ENCODE measurements around the gene RUNX2. TPM values are rescaled to one million over a fixed set of nuclear protein-coding genes. Genes with fewer than 3 reads are reported as not detected.

RUNX2 gene
- total and polyA plus RNA-seq, 8 donors, result 2.5 to 5.9 (median 3.0) TPM

- ATAC-seq (no peak), DNase-seq (no peak)
- TF ChIP-seq CTCF (IDR thresholded peaks at IDR 0.05), result no peak
Measured at GRCh38 chr6:45619211-45619760, 291.2 kb downstream of the RUNX2 start.

DNA sequence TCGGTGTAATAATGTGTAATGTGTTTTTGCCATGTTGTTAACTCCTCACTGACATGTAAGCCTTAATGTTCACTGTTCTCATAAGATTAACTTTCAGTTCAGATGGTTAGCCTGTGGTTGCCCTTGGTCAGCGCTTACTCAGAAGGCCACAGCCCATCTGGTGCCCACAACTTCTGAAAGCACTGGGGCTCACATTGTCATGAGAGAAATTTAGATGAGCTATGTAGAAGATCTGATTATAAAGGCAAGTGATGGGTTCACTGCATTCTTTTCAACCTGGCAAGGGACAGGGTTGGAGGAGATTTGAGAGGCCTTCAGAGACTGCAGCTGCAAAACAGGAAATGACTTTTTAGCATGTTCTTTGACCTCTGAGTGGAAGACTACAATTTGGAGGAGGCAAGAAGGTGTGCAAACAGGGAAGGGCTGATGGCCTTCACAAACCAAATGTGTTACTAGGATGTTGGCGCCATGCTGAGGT lies 291.9 kb downstream of the RUNX2 start:
- DNase-seq, result no peak
- Histone ChIP-seq H3K27ac (no peak overlapping the region), H3K4me1 (peaks cover 0 to 1% of the 10 kb centered on the region in 2 donors), H3K4me3 (no peak overlapping the region), H3K27me3 (no peaks in the 10 kb centered on the region), H3K36me3 (no peaks in the 10 kb centered on the region), H3K9me3 (no peaks in the 10 kb centered on the region)
- ATAC-seq, result no peak
- TF ChIP-seq CTCF (IDR thresholded peaks at IDR 0.05), result no peak
- intact Hi-C loops (cut with DNase I), result no loop called here

More at GRCh38 chr6:45619211-45619760, 291.2 kb downstream of the RUNX2 start:
- no peak overlapping the region for H3K4me3 ChIP-seq
- no peak overlapping the region for H3K27ac ChIP-seq
- H3K36me3 ChIP-seq, result no peaks in the 10 kb centered on the region
- intact Hi-C loops (cut with DNase I), result no loop called here
- no peaks in the 10 kb centered on the region for H3K4me1 ChIP-seq
- H3K27me3 ChIP-seq, result no peaks in the 10 kb centered on the region
- no peaks in the 10 kb centered on the region for H3K9me3 ChIP-seq

GRCh38 chr6:45624228-45624627 lies 296.1 kb downstream of the RUNX2 start:
- H3K4me3 ChIP-seq, result no peak overlapping the region
- intact Hi-C loops (cut with DNase I), result no loop called here
- no peaks in the 10 kb centered on the region for H3K9me3 ChIP-seq
- no peak overlapping the region for H3K27ac ChIP-seq
- ATAC-seq (no peak), DNase-seq (no peak)
- H3K27me3 ChIP-seq, result no peaks in the 10 kb centered on the region
- peaks cover 0 to 8% of the 10 kb centered on the region in 2 donors for H3K4me1 ChIP-seq
- TF ChIP-seq CTCF (IDR thresholded peaks at IDR 0.05), result no peak
- no peaks in the 10 kb centered on the region for H3K36me3 ChIP-seq

GRCh38 chr6:45625191-45625664 lies 297.1 kb downstream of the RUNX2 start:
- no peaks in the 10 kb centered on the region for H3K36me3 ChIP-seq
- no peak for TF ChIP-seq CTCF (IDR thresholded peaks at IDR 0.05)
- H3K27ac ChIP-seq, result no peak overlapping the region
- intact Hi-C loops (cut with DNase I), result no loop called here
- H3K4me1 ChIP-seq, result peaks cover 0 to 8% of the 10 kb centered on the region in 2 donors
- H3K4me3 ChIP-seq, result no peak overlapping the region
- no peaks in the 10 kb centered on the region for H3K9me3 ChIP-seq
- H3K27me3 ChIP-seq, result no peaks in the 10 kb centered on the region
- ATAC-seq, result peak; percentile 64
- no peak for DNase-seq

DNA sequence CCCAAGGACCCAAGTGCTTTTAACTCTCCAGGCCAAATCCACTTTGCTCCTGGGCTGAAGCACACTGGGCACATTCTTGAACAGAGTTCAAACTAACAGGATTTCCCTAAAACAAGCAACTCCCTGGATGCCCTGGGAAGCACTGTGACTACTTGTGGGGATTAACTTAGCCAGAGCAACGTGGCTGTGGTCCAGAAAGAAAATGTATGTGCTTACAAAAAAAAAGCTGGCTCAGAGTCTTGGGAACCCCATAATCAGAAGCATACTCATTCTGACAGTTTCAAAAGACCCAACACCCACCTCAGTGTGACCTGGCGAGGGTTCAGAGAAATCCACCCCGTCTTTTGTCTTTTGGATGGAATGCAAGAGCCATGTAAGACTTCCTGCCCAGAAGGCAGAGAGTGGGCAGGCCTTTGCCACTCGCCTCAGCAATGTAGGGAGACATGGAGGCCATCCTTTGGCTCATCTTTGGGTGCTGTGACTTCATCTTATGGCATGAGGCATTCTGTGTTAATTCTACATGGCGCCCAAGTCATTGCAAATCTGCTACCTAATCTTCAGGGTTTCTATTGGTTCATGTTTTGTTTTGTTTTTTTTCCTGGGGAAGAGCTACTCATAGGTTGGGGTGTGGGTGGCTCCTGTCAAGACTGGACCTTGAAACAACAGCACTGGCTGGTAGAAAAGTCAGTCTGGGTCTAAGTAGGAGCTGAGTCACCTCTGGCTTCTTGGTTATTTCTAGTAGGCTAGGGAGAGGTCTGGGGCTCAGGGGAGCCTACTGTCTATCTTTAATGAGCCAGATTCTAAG lies 298.2 kb downstream of the RUNX2 start:
- DNase-seq (no peak), ATAC-seq (peak; percentile 70)
- H3K9me3 ChIP-seq, result no peaks in the 10 kb centered on the region
- no peak overlapping the region for H3K4me3 ChIP-seq
- H3K36me3 ChIP-seq, result no peaks in the 10 kb centered on the region
- no peak for TF ChIP-seq CTCF (IDR thresholded peaks at IDR 0.05)
- H3K27ac ChIP-seq, result no peak overlapping the region
- intact Hi-C loops (cut with DNase I), result no loop called here
- no peaks in the 10 kb centered on the region for H3K27me3 ChIP-seq
- peaks cover 0 to 8% of the 10 kb centered on the region in 2 donors for H3K4me1 ChIP-seq
